Neural cell (in vitro differentiated cells): ENCODE data around the gene CIITA. TPM values are rescaled to one million over a fixed set of nuclear protein-coding genes. Genes with fewer than 3 reads are reported as not detected.

Experiments
- H2AFZ ChIP-seq: fragments of 200-600, 300-800 bp; sonication (generic), shearing (Covaris generic); 2 replicates; pipeline ENCODE4 v1.6.0; 2014; ENCODE audit warnings: low read depth, mild to moderate bottlenecking, antibody characterized with exemption, low read length, moderate library complexity
- H3F3A ChIP-seq: fragments of 200-600 bp; shearing (Covaris generic); 2 replicates; pipeline ENCODE4 v1.6.1; 2016; ENCODE audit warnings: mild to moderate bottlenecking, moderate library complexity, mixed read lengths, antibody characterized with exemption, low read length; ENCODE audit not compliant: insufficient read depth, poor library complexity, severe bottlenecking
- H3K27ac ChIP-seq: fragments of 200-600, 300-800 bp; sonication (generic), shearing (Covaris generic); 2 replicates; pipeline ENCODE4 v1.5.1; 2014; ENCODE audit warnings: mild to moderate bottlenecking, low read length, moderate library complexity
- H3K27me3 ChIP-seq: fragments of 300-800, 200-600 bp; sonication (generic), shearing (Covaris generic); 2 replicates; pipeline ENCODE4 v1.6.0; 2014; ENCODE audit warnings: mild to moderate bottlenecking, low read depth, low read length, moderate library complexity; ENCODE audit not compliant: insufficient read depth
- H3K36me3 ChIP-seq: fragments of 300-800, 200-600 bp; sonication (generic), shearing (Covaris generic); 2 replicates; pipeline ENCODE4 v1.5.1; 2014; ENCODE audit warnings: mild to moderate bottlenecking, antibody characterized with exemption, low read length, moderate library complexity; ENCODE audit not compliant: insufficient read depth
- H3K4me2 ChIP-seq: fragments of 300-800, 200-600 bp; sonication (generic), shearing (Covaris generic); 2 replicates; pipeline ENCODE4 v1.6.0; 2014; ENCODE audit warnings: mild to moderate bottlenecking, low read length
- H3K4me3 ChIP-seq: fragments of 300-800, 200-600 bp; sonication (generic), shearing (Covaris generic); 2 replicates; pipeline ENCODE4 v1.5.1; 2014; ENCODE audit warnings: mild to moderate bottlenecking, low read length, moderate library complexity
- H3K79me2 ChIP-seq: fragments of 200-600 bp; shearing (Covaris generic); replicated peaks from 2 replicates; pipeline ENCODE4 v1.6.0; 2014; ENCODE audit warnings: mild to moderate bottlenecking, low read length, moderate library complexity; ENCODE audit not compliant: insufficient read depth
- H3K9ac ChIP-seq: fragments of 300-800, 200-600 bp; sonication (generic), shearing (Covaris generic); 2 replicates; pipeline ENCODE4 v1.6.1; 2016; ENCODE audit warnings: mild to moderate bottlenecking, low read length, mixed read lengths
- H3K9me2 ChIP-seq: fragments of 200-600 bp; shearing (Covaris generic); 2 replicates; pipeline ENCODE4 v1.6.1; 2016; ENCODE audit warnings: mild to moderate bottlenecking, low read length, mixed read lengths; ENCODE audit not compliant: insufficient read depth
- H3K9me3 ChIP-seq: fragments of 200-600, 300-800 bp; sonication (generic), shearing (Covaris generic); 2 replicates; pipeline ENCODE4 v1.6.1; 2016; ENCODE audit warnings: mild to moderate bottlenecking, mixed run types, low read length, moderate library complexity, mixed read lengths
- H4K20me1 ChIP-seq: fragments of 200-600 bp; shearing (Covaris generic); 2 replicates; pipeline ENCODE4 v1.6.1; 2016; ENCODE audit warnings: mild to moderate bottlenecking, mixed run types; ENCODE audit not compliant: insufficient read depth
- CTCF ChIP-seq: fragments of 450-650 bp; IDR thresholded peaks from 2 replicates; pipeline ENCODE4 v1.5.1; 2014; ENCODE audit warnings: antibody characterized with exemption, mild to moderate bottlenecking, moderate library complexity; ENCODE audit not compliant: poor library complexity, severe bottlenecking
- EP300 ChIP-seq: fragments of 450-650 bp; conservative IDR thresholded peaks from 2 replicates; pipeline ENCODE4 v1.6.1; 2014; ENCODE audit warnings: antibody characterized with exemption, mild to moderate bottlenecking, moderate library complexity; ENCODE audit not compliant: poor library complexity, severe bottlenecking
- EZH2 ChIP-seq: fragments of 200-600, 300-800 bp; shearing (Covaris generic), sonication (generic); IDR thresholded peaks from 2 replicates; pipeline ENCODE4 v1.6.1; 2014; ENCODE audit warnings: antibody characterized with exemption, low read length, borderline replicate concordance, mild to moderate bottlenecking; ENCODE audit not compliant: insufficient read depth, poor library complexity, severe bottlenecking
- MXI1 ChIP-seq: fragments of 450-650 bp; conservative IDR thresholded peaks from 2 replicates; pipeline ENCODE4 v1.6.1; 2014; ENCODE audit warnings: antibody characterized with exemption, mild to moderate bottlenecking; ENCODE audit not compliant: poor library complexity, severe bottlenecking
- POLR2AphosphoS5 ChIP-seq: IDR thresholded peaks from 2 replicates; pipeline ENCODE4 v1.6.1; 2012
- RAD21 ChIP-seq: fragments of 450-650 bp; conservative IDR thresholded peaks from 2 replicates; pipeline ENCODE4 v1.6.1; 2014; ENCODE audit warnings: antibody characterized with exemption, mild to moderate bottlenecking, moderate library complexity
- SMC3 ChIP-seq: fragments of 450-650 bp; conservative IDR thresholded peaks from 2 replicates; pipeline ENCODE4 v1.6.1; 2014; ENCODE audit warnings: antibody characterized with exemption, mild to moderate bottlenecking, moderate library complexity; ENCODE audit not compliant: poor library complexity
- TAF1 ChIP-seq: IDR thresholded peaks from 2 replicates; pipeline ENCODE4 v1.6.1; 2012; ENCODE audit warnings: low read depth
- polyA plus RNA-seq: library from polyadenylated mRNA; depleted of rRNA; stranded (reverse); fragments of >200 nt; gene quantifications from 2 replicates; pipeline ENCODE4 v1.2.3, GENCODE V29; 2014
- TF ChIP-seq, protein P1 (sequence below): IDR thresholded peaks from 2 replicates; pipeline ENCODE4 v1.6.1; 2012; ENCODE audit warnings: borderline replicate concordance

CIITA gene
- polyA plus RNA-seq, 1 donor from 2014 or later = not detected

DNA sequence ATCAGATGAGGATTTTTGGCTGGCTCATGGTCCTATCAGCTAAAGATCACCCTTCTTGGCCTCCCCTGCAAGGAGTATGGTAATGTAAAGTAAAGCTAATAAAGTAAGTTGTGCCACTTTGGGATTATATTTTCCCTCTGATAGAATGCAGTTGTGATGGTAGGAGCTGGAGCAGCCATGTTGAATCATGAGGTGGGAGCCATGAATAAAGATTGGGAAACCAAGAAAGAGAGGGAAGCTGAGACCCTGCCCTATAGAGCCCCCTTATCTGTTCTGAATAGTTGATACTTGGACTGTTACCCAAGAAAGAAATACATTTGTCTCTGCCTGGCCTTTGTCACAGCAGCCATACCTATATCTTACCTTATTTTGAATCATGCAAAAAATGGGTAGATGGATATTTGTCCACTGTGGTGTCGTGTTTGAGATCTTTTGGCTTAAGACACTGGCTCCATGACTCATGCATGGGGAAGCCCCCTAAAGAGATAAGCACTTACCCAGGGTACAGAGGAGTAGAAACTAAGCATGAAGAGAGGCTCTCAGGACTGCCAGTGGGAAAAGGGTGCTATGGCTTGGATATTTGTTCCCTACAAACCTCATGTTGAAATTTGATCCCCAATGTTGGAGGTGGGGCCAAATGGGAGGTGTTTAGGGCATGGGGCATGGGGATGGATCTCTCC is 40.7 kb upstream of the CIITA start:
- no peaks in the 10 kb centered on the region for H3K9me3 ChIP-seq
- H3K36me3 ChIP-seq = no peaks in the 10 kb centered on the region
- H3K4me3 ChIP-seq = no peak overlapping the region
- H3K9ac ChIP-seq = no peak overlapping the region
- H3K27me3 ChIP-seq = no peaks in the 10 kb centered on the region
- no peak overlapping the region for H2AFZ ChIP-seq
- no peaks in the 10 kb centered on the region for H3K9me2 ChIP-seq
- no peaks in the 10 kb centered on the region for H4K20me1 ChIP-seq
- no peak overlapping the region for H3K27ac ChIP-seq
- H3F3A ChIP-seq = no peaks in the 10 kb centered on the region
- H3K4me2 ChIP-seq = no peak overlapping the region
- TF ChIP-seq SMC3 = no peak
- TF ChIP-seq EZH2 = no peak
- no peaks in the 10 kb centered on the region for H3K79me2 ChIP-seq

GRCh38 chr16:10838621-10839278 is 38.3 kb upstream of the CIITA start:
- H3K27ac ChIP-seq = no peak overlapping the region
- H3F3A ChIP-seq = no peaks in the 10 kb centered on the region

More at GRCh38 chr16:10838621-10839278, 38.3 kb upstream of the CIITA start:
- TF ChIP-seq TAF1 (no peak), SMC3 (no peak), EZH2 (no peak), MXI1 (no peak), POLR2AphosphoS5 (no peak), CTCF (no peak), RAD21 (no peak), EP300 (no peak)
- TF ChIP-seq, protein P1, sequence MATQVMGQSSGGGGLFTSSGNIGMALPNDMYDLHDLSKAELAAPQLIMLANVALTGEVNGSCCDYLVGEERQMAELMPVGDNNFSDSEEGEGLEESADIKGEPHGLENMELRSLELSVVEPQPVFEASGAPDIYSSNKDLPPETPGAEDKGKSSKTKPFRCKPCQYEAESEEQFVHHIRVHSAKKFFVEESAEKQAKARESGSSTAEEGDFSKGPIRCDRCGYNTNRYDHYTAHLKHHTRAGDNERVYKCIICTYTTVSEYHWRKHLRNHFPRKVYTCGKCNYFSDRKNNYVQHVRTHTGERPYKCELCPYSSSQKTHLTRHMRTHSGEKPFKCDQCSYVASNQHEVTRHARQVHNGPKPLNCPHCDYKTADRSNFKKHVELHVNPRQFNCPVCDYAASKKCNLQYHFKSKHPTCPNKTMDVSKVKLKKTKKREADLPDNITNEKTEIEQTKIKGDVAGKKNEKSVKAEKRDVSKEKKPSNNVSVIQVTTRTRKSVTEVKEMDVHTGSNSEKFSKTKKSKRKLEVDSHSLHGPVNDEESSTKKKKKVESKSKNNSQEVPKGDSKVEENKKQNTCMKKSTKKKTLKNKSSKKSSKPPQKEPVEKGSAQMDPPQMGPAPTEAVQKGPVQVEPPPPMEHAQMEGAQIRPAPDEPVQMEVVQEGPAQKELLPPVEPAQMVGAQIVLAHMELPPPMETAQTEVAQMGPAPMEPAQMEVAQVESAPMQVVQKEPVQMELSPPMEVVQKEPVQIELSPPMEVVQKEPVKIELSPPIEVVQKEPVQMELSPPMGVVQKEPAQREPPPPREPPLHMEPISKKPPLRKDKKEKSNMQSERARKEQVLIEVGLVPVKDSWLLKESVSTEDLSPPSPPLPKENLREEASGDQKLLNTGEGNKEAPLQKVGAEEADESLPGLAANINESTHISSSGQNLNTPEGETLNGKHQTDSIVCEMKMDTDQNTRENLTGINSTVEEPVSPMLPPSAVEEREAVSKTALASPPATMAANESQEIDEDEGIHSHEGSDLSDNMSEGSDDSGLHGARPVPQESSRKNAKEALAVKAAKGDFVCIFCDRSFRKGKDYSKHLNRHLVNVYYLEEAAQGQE = no peak
- Histone ChIP-seq H4K20me1 (no peaks in the 10 kb centered on the region), H3K4me3 (no peak overlapping the region), H2AFZ (no peak overlapping the region), H3K9me2 (no peaks in the 10 kb centered on the region), H3K36me3 (no peaks in the 10 kb centered on the region), H3K27me3 (no peaks in the 10 kb centered on the region), H3K9me3 (no peaks in the 10 kb centered on the region), H3K79me2 (no peaks in the 10 kb centered on the region), H3K4me2 (no peak overlapping the region), H3K9ac (no peak overlapping the region)
